Right lung (tissue), 5 donors: ENCODE results near the gene STXBP5. TPM values are rescaled to one million over a fixed set of nuclear protein-coding genes. Genes with fewer than 3 reads are reported as not detected.

Experiments used
- DNase-seq, 2 donors: peaks; one replicate each; pipeline ENCODE4 v3.0.0-alpha.2; 2013
- polyA plus RNA-seq, 5 donors: library from polyadenylated mRNA; unstranded; fragments of 120-200 nt; gene quantifications; one replicate each; pipeline versions ENCODE4 v1.2.1 to v1.2.3, GENCODE V29; 2013; ENCODE audit warnings: inconsistent platforms in 1 of 5, low replicate concordance in 1 of 5; ENCODE audit not compliant: insufficient read length in 5 of 5, insufficient read depth in 1 of 5

Gene STXBP5
- polyA plus RNA-seq, 5 donors: 9.9 to 14.8 (median 14.4) TPM

- DNase-seq: no peak
Observed at GRCh38 chr6:147207837-147208754, 3.9 kb downstream of the STXBP5 start.

GRCh38 chr6:147209762-147210449 lies 5.7 kb downstream of the STXBP5 start:
- no peak for DNase-seq

- no peak for DNase-seq
Observed at GRCh38 chr6:147211349-147211748, 7.1 kb downstream of the STXBP5 start.

- no peak for DNase-seq
Observed at GRCh38 chr6:147211831-147212230, 7.6 kb downstream of the STXBP5 start.

GRCh38 chr6:147212622-147213021 lies 8.4 kb downstream of the STXBP5 start:
- no peak for DNase-seq

- DNase-seq: no peak
Observed at GRCh38 chr6:147213772-147214171, 9.6 kb downstream of the STXBP5 start.

GRCh38 chr6:147214248-147215227 lies 10.3 kb downstream of the STXBP5 start:
- no peak for DNase-seq

- DNase-seq: no peak
Observed at GRCh38 chr6:147216915-147217314, 12.7 kb downstream of the STXBP5 start.

GRCh38 chr6:147217840-147218404 lies 13.7 kb downstream of the STXBP5 start:
- no peak for DNase-seq

- DNase-seq: no peak
Observed at GRCh38 chr6:147218797-147219196, 14.6 kb downstream of the STXBP5 start.

- DNase-seq: no peak
Observed at GRCh38 chr6:147219463-147219862, 15.2 kb downstream of the STXBP5 start.

GRCh38 chr6:147220345-147220744 lies 16.1 kb downstream of the STXBP5 start:
- DNase-seq: no peak

- no peak for DNase-seq
Observed at GRCh38 chr6:147221739-147222138, 17.5 kb downstream of the STXBP5 start.

GRCh38 chr6:147222160-147222838 lies 18.1 kb downstream of the STXBP5 start:
- no peak for DNase-seq

GRCh38 chr6:147223736-147224135 lies 19.5 kb downstream of the STXBP5 start:
- no peak for DNase-seq

GRCh38 chr6:147226163-147226724 lies 22.0 kb downstream of the STXBP5 start:
- no peak for DNase-seq

- DNase-seq: no peak
Observed at GRCh38 chr6:147226877-147227276, 22.7 kb downstream of the STXBP5 start.

- no peak for DNase-seq
Observed at GRCh38 chr6:147227770-147228320, 23.6 kb downstream of the STXBP5 start.

- DNase-seq: no peak
Observed at GRCh38 chr6:147231589-147231988, 27.4 kb downstream of the STXBP5 start.

- DNase-seq: no peak
Observed at GRCh38 chr6:147234685-147235084, 30.5 kb downstream of the STXBP5 start.
